Naive thymus-derived CD4-positive, alpha-beta T cell (primary cell): ENCODE results near the gene BIRC7. TPM values are rescaled to one million over a fixed set of nuclear protein-coding genes. Genes with fewer than 3 reads are reported as not detected.

Source experiments
- ATAC-seq: fragments of 150-1000 bp; cut with Tn5 transposase; 2 replicates; pipeline ENCODE4 v1.10.0; 2021; ENCODE audit warnings: mild to moderate bottlenecking, moderate library complexity
- CTCF ChIA-PET: fragments of 350-600 bp; sonication (Branson Sonifier 250); formaldehyde crosslinking; loops from one replicate; lab custom pipeline; 2021; ENCODE audit warnings: antibody characterized with exemption; lab: Charles Lee
- POLR2A ChIA-PET: fragments of 350-600 bp; sonication (Branson Sonifier 250); formaldehyde crosslinking; loops from one replicate; lab custom pipeline; 2021; ENCODE audit warnings: antibody characterized with exemption, inconsistent platforms; lab: Charles Lee
- DNase-seq, 9 donors: peaks; one replicate each; pipeline versions ENCODE4 v3.0.0 to v3.0.0-alpha.2; 2020 to 2022; ENCODE audit warnings: mixed read lengths in 1 of 9
- H3K27ac ChIP-seq: one replicate; pipeline ENCODE4 v1.7.0; 2013; ENCODE audit warnings: mild to moderate bottlenecking, low read depth, low read length, moderate library complexity
- H3K27me3 ChIP-seq, 2 donors: one replicate each; pipeline ENCODE4 v1.7.0; 2013; ENCODE audit warnings: low read length in 2 of 2, mild to moderate bottlenecking in 2 of 2, moderate library complexity in 2 of 2; ENCODE audit not compliant: control insufficient read depth in 2 of 2, insufficient read depth in 2 of 2
- H3K36me3 ChIP-seq, 3 experiments: 1 replicate in 2 of 3; 2 replicates in 1 of 3; pipeline ENCODE4 v1.7.0; 2013; ENCODE audit warnings: low read length in 3 of 3, mild to moderate bottlenecking in 3 of 3, moderate library complexity in 1 of 3; ENCODE audit not compliant: insufficient read depth in 3 of 3, control insufficient read depth in 2 of 3
- H3K4me1 ChIP-seq, 2 donors: one replicate each; pipeline ENCODE4 v1.7.0; 2013; ENCODE audit warnings: low read length in 2 of 2, mild to moderate bottlenecking in 2 of 2, moderate library complexity in 1 of 2; ENCODE audit not compliant: control insufficient read depth in 2 of 2, insufficient read depth in 2 of 2
- H3K4me3 ChIP-seq: 2 replicates; pipeline ENCODE4 v1.7.0; 2013; ENCODE audit warnings: mild to moderate bottlenecking, low read length
- H3K9me3 ChIP-seq, 3 experiments: 1 replicate in 2 of 3; 2 replicates in 1 of 3; pipeline ENCODE4 v1.7.0; 2013; ENCODE audit warnings: low read length in 3 of 3; ENCODE audit not compliant: control insufficient read depth in 2 of 3
- H3K27ac Mint-ChIP-seq, 9 donors: one replicate each; pipeline ENCODE4 v1.8.0; 2020 to 2022; ENCODE audit warnings: mixed read lengths in 9 of 9, mild to moderate bottlenecking in 8 of 9, moderate library complexity in 5 of 9, inconsistent platforms in 2 of 9
- H3K27me3 Mint-ChIP-seq, 5 donors: one replicate each; pipeline ENCODE4 v1.8.0; 2021 to 2022; ENCODE audit warnings: mixed read lengths in 5 of 5, mild to moderate bottlenecking in 1 of 5
- H3K36me3 Mint-ChIP-seq, 5 donors: one replicate each; pipeline ENCODE4 v1.8.0; 2020 to 2022; ENCODE audit warnings: mixed read lengths in 5 of 5, mild to moderate bottlenecking in 3 of 5, inconsistent platforms in 1 of 5
- H3K4me1 Mint-ChIP-seq, 7 donors: one replicate each; pipeline ENCODE4 v1.8.0; 2020 to 2022; ENCODE audit warnings: mixed read lengths in 7 of 7, mild to moderate bottlenecking in 3 of 7, inconsistent platforms in 1 of 7
- H3K4me3 Mint-ChIP-seq, 10 donors: one replicate each; pipeline ENCODE4 v1.8.0; 2020 to 2022; ENCODE audit warnings: mild to moderate bottlenecking in 10 of 10, mixed read lengths in 10 of 10, moderate library complexity in 6 of 10, inconsistent platforms in 2 of 10
- H3K9me3 Mint-ChIP-seq, 11 donors: one replicate each; pipeline ENCODE4 v1.8.0; 2020 to 2022; ENCODE audit warnings: mixed read lengths in 11 of 11, mild to moderate bottlenecking in 4 of 11, inconsistent platforms in 1 of 11, moderate library complexity in 1 of 11
- intact Hi-C, 2 donors: fragments of 100-400 bp; cut with micrococcal nuclease; formaldehyde crosslinking; loops; one replicate each; pipeline ENCODE4 v1.15.1; 2023
- polyA plus RNA-seq, 2 donors: library from polyadenylated mRNA; unstranded; fragments of 300-500 nt; fragmentation: Illumina TruSeq; gene quantifications; one replicate each; pipeline ENCODE4 v1.2.3, GENCODE V29; 2021
- total RNA-seq, 6 experiments: library from RNA in 5 of 6; stranded (reverse) in 5 of 6; gene quantifications; 1 replicate in 5 of 6; 2 replicates in 1 of 6; pipeline ENCODE4 v1.2.3 and lab custom pipeline; 2021 to 2026

Gene BIRC7
- total and polyA plus RNA-seq, 7 experiments from 2014 or later: not detected

GRCh38 chr20:63269724-63270123 is 34.0 kb downstream of the BIRC7 start:
- Mint-ChIP-seq H3K4me3 (peak overlapping the region in 4 of 10 donors; percentile 21 to 79 (median 51)), H3K27ac (no peak overlapping the region), H3K9me3 (no peaks in the 10 kb centered on the region), H3K36me3 (no peaks in the 10 kb centered on the region), H3K4me1 (peaks cover 16 to 27% (median 20%) of the 10 kb centered on the region in 7 donors), H3K27me3 (peaks cover 0 to 9% (median under 1%) of the 10 kb centered on the region in 5 donors)
- H3K36me3 ChIP-seq: no peaks in the 10 kb centered on the region
- DNase-seq (no peak), ATAC-seq (no peak)
- no peaks in the 10 kb centered on the region for H3K9me3 ChIP-seq
- no peak overlapping the region for H3K4me3 ChIP-seq
- peaks cover 10 to 20% of the 10 kb centered on the region in 2 donors for H3K4me1 ChIP-seq
- no peaks in the 10 kb centered on the region for H3K27me3 ChIP-seq
- no peak overlapping the region for H3K27ac ChIP-seq
- POLR2A ChIA-PET: no interaction called here
- intact Hi-C loops: loop anchor here (5.0 kb wide), 2 partner anchors 467 to 703 kb away; partner anchors contain the start of gene OGFR (in 1 of the 2)
- CTCF ChIA-PET: interaction anchor here (0.5 kb wide), 1 partner anchor 399 kb away, joined by 3 read pairs; no protein-coding TSS in a partner anchor

GRCh38 chr20:63270606-63271325 is 35.1 kb downstream of the BIRC7 start:
- intact Hi-C loops: loop anchor here (5.0 kb wide), 2 partner anchors 468 to 702 kb away; partner anchors contain the start of gene OGFR (in 1 of the 2)
- Histone ChIP-seq H3K4me1 (peaks cover 10 to 22% of the 10 kb centered on the region in 2 donors), H3K27ac (no peak overlapping the region), H3K36me3 (peaks cover 0 to 5% (median 0%) of the 10 kb centered on the region in 3 experiments), H3K27me3 (no peaks in the 10 kb centered on the region), H3K9me3 (no peaks in the 10 kb centered on the region), H3K4me3 (no peak overlapping the region)
- DNase-seq: no peak
- Mint-ChIP-seq H3K4me1 (peaks cover 20 to 38% (median 27%) of the 10 kb centered on the region in 7 donors), H3K36me3 (no peaks in the 10 kb centered on the region), H3K4me3 (peak overlapping the region; percentile 43 to 94 (median 88)), H3K27ac (peak overlapping the region in 2 of 9 donors; percentile 47 to 85), H3K27me3 (peaks cover 0 to 9% (median 0%) of the 10 kb centered on the region in 5 donors), H3K9me3 (no peaks in the 10 kb centered on the region)
- POLR2A ChIA-PET: interaction anchor here (0.6 kb wide), 1 partner anchor 72 kb away, joined by 3 read pairs; no protein-coding TSS in a partner anchor
- CTCF ChIA-PET: no interaction called here
- ATAC-seq: no peak

GRCh38 chr20:63272105-63273058 is 36.7 kb downstream of the BIRC7 start, which contains the start of gene ARFGAP1:
Gene ARFGAP1 (plus strand): TSS chr20:63272813. CDS start chr20:63275581, 2,768 bp downstream.
- H3K27ac Mint-ChIP-seq: peak within 1 kb of the TSS; percentile 52 to 95 (median 89)
- H3K27me3 Mint-ChIP-seq: peaks cover 0 to 9% (median 0%) of the 10 kb centered on the region in 5 donors
- H3K4me3 Mint-ChIP-seq: peak within 1 kb of the TSS; percentile 83 to 94 (median 90)
- H3K4me1 Mint-ChIP-seq: peaks cover 20 to 38% (median 28%) of the 10 kb centered on the region in 7 donors
- intact Hi-C loops: loop anchor here (1.0 to 5.0 kb wide), 5 partner anchors 18 to 700 kb away; partner anchors contain the start of genes YTHDF1 (in 2 of the 2), GMEB2 (in 1 of the 2) and OGFR (in 1 of the 2)
- Histone ChIP-seq H3K4me3 (peak within 1 kb of the TSS; percentile 53), H3K9me3 (no peaks in the 10 kb centered on the region), H3K36me3 (peaks cover 0 to 21% (median 0%) of the 10 kb centered on the region in 3 experiments), H3K27ac (peak within 1 kb of the TSS; percentile 81), H3K27me3 (no peaks in the 10 kb centered on the region), H3K4me1 (peaks cover 10 to 22% of the 10 kb centered on the region in 2 donors)
- peak; percentile 97 for ATAC-seq
- no peaks in the 10 kb centered on the region for H3K9me3 Mint-ChIP-seq
- ChIA-PET CTCF (interaction anchor here (2.0 kb wide), 1 partner anchor 49 kb away, joined by 9 read pairs; no protein-coding TSS in a partner anchor), POLR2A (interaction anchor here (0.7 to 1.5 kb wide), 4 partner anchors 9 to 393 kb away, joined by 3 to 4 read pairs (median 3); no protein-coding TSS in a partner anchor)
- H3K36me3 Mint-ChIP-seq: no peaks in the 10 kb centered on the region
- peak; percentile 73 to 91 (median 85) for DNase-seq

GRCh38 chr20:63273059-63273579 is 37.4 kb downstream of the BIRC7 start:
- no peaks in the 10 kb centered on the region for H3K27me3 ChIP-seq
- intact Hi-C loops: loop anchor here (2.0 to 5.0 kb wide), 4 partner anchors 18 to 699 kb away; partner anchors contain the start of genes GMEB2 (in 1 of the 2) and OGFR (in 1 of the 2)
- Mint-ChIP-seq H3K27ac (peak overlapping the region; percentile 52 to 95 (median 89)), H3K4me3 (peak overlapping the region; percentile 83 to 94 (median 90)), H3K36me3 (no peaks in the 10 kb centered on the region), H3K9me3 (no peaks in the 10 kb centered on the region), H3K27me3 (peaks cover 0 to 9% (median 0%) of the 10 kb centered on the region in 5 donors), H3K4me1 (peaks cover 20 to 38% (median 28%) of the 10 kb centered on the region in 7 donors)
- peak overlapping the region; percentile 53 for H3K4me3 ChIP-seq
- H3K9me3 ChIP-seq: no peaks in the 10 kb centered on the region
- H3K36me3 ChIP-seq: peaks cover 0 to 28% (median 0%) of the 10 kb centered on the region in 3 experiments
- H3K27ac ChIP-seq: peak overlapping the region; percentile 81
- ATAC-seq (no peak), DNase-seq (no peak)
- ChIA-PET CTCF (interaction anchor here (2.0 kb wide), 1 partner anchor 50 kb away, joined by 9 read pairs; no protein-coding TSS in a partner anchor), POLR2A (interaction anchor here (1.5 kb wide), 1 partner anchor 8 kb away, joined by 4 read pairs; no protein-coding TSS in a partner anchor)
- peaks cover 10 to 22% of the 10 kb centered on the region in 2 donors for H3K4me1 ChIP-seq

GRCh38 chr20:63273635-63274380 is 38.1 kb downstream of the BIRC7 start:
- Histone ChIP-seq H3K4me1 (peaks cover 10 to 22% of the 10 kb centered on the region in 2 donors), H3K9me3 (no peaks in the 10 kb centered on the region), H3K4me3 (peak overlapping the region; percentile 53), H3K36me3 (peaks cover 3 to 35% (median 3%) of the 10 kb centered on the region in 3 experiments), H3K27me3 (no peaks in the 10 kb centered on the region), H3K27ac (peak overlapping the region; percentile 81)
- Mint-ChIP-seq H3K27ac (peak overlapping the region; percentile 52 to 95 (median 89)), H3K27me3 (peaks cover 0 to 9% (median 0%) of the 10 kb centered on the region in 5 donors), H3K4me1 (peaks cover 20 to 38% (median 28%) of the 10 kb centered on the region in 7 donors), H3K4me3 (peak overlapping the region; percentile 83 to 94 (median 90)), H3K36me3 (no peaks in the 10 kb centered on the region), H3K9me3 (no peaks in the 10 kb centered on the region)
- intact Hi-C loops: loop anchor here (2.0 to 5.0 kb wide), 4 partner anchors 17 to 698 kb away; partner anchors contain the start of genes GMEB2 (in 1 of the 2) and OGFR (in 1 of the 2)
- DNase-seq (no peak), ATAC-seq (no peak)
- ChIA-PET CTCF (interaction anchor here (2.0 kb wide), 1 partner anchor 50 kb away, joined by 9 read pairs; no protein-coding TSS in a partner anchor), POLR2A (no interaction called here)
